B cell (primary cell): Measurements from ENCODE around the gene SMNDC1. TPM values are rescaled to one million over a fixed set of nuclear protein-coding genes. Genes with fewer than 3 reads are reported as not detected.

Experiments used
- ATAC-seq: fragments of 200-7000 bp; cut with Tn5 transposase; one replicate; pipeline ENCODE4 v1.10.0; 2021; ENCODE audit warnings: low read depth, mild to moderate bottlenecking, moderate number of reproducible peaks, moderate library complexity
- CTCF ChIA-PET: fragments of 350-600 bp; sonication (Branson Sonifier 250); formaldehyde crosslinking; loops from one replicate; lab custom pipeline; 2021; ENCODE audit warnings: antibody characterized with exemption, inconsistent platforms; lab: Charles Lee
- POLR2A ChIA-PET: fragments of 350-600 bp; sonication (Branson Sonifier 250); formaldehyde crosslinking; loops from one replicate; lab custom pipeline; 2021; ENCODE audit warnings: antibody characterized with exemption; lab: Charles Lee
- DNase-seq: peaks from one replicate; pipeline ENCODE4 v3.0.0; 2013
- H2AFZ ChIP-seq: 2 replicates; pipeline ENCODE4 v1.6.1; 2012; ENCODE audit warnings: mild to moderate bottlenecking, low read depth, low read length; ENCODE audit not compliant: insufficient read depth, poor library complexity, severe bottlenecking
- H3K27ac ChIP-seq, 2 donors: 1 replicate in 1 of 2; 2 replicates in 1 of 2; pipeline ENCODE4 v1.5.1; 2012 to 2013; ENCODE audit warnings: low read length in 2 of 2, mild to moderate bottlenecking in 2 of 2, moderate library complexity in 1 of 2
- H3K27me3 ChIP-seq, 4 experiments: fragments of 200-600 bp in 1 of 4; sonication (generic) in 1 of 4; replicated peaks in 1 of 4; 1 replicate in 2 of 4; 2 replicates in 2 of 4; pipeline versions ENCODE4 v1.6.1 to v1.7.0; 2013 to 2016; ENCODE audit warnings: low read length in 3 of 4, mild to moderate bottlenecking in 2 of 4, mixed read lengths in 1 of 4, moderate library complexity in 1 of 4; ENCODE audit not compliant: insufficient read depth in 4 of 4, control insufficient read depth in 3 of 4; ENCODE audit errors: control extremely low read depth in 1 of 4
- H3K36me3 ChIP-seq, 2 experiments: replicated peaks in 1 of 2; 1 replicate in 1 of 2; 2 replicates in 1 of 2; pipeline versions ENCODE4 v1.6.1 to v1.7.1; 2013; ENCODE audit warnings: low read length in 1 of 2; ENCODE audit not compliant: insufficient read depth in 2 of 2, control insufficient read depth in 1 of 2; ENCODE audit errors: control extremely low read depth in 1 of 2, extremely low read depth in 1 of 2
- H3K4me1 ChIP-seq, 2 donors: fragments of 200-600 bp in 1 of 2; sonication (generic) in 1 of 2; 1 replicate in 1 of 2; 2 replicates in 1 of 2; pipeline versions ENCODE4 v1.5.1 to v1.6.1; 2013 to 2017; ENCODE audit warnings: low read length in 2 of 2; ENCODE audit not compliant: control insufficient read depth in 2 of 2, insufficient read depth in 2 of 2
- H3K4me2 ChIP-seq: replicated peaks from 2 replicates; pipeline ENCODE3; 2012; ENCODE audit warnings: mild to moderate bottlenecking, low read depth, low read length; ENCODE audit not compliant: poor library complexity, severe bottlenecking
- H3K4me3 ChIP-seq, 5 experiments: fragments of 200-600 bp in 1 of 5; sonication (generic) in 1 of 5; 1 replicate in 3 of 5; 2 replicates in 2 of 5; pipeline versions ENCODE4 v1.5.1 to v1.7.0; 2011 to 2016; ENCODE audit warnings: low read length in 4 of 5, mild to moderate bottlenecking in 4 of 5, low read depth in 2 of 5, control low read depth in 1 of 5, moderate library complexity in 1 of 5; ENCODE audit not compliant: insufficient read depth in 1 of 5; ENCODE audit errors: control extremely low read depth in 1 of 5, extremely low read depth in 1 of 5
- H3K79me2 ChIP-seq: fragments of 200-600 bp; sonication (generic); one replicate; pipeline ENCODE4 v1.6.0; 2016; ENCODE audit warnings: low read length; ENCODE audit not compliant: control insufficient read depth, insufficient read depth
- H3K9ac ChIP-seq: fragments of 200-600 bp; sonication (generic); 2 replicates; pipeline ENCODE4 v1.6.1; 2017; ENCODE audit warnings: mild to moderate bottlenecking, low read length, moderate library complexity
- H3K9me3 ChIP-seq, 3 donors: one replicate each; pipeline versions ENCODE4 v1.6.1 to v1.7.1; 2013; ENCODE audit warnings: low read length in 2 of 3; ENCODE audit not compliant: control insufficient read depth in 2 of 3, insufficient read depth in 1 of 3; ENCODE audit errors: control extremely low read depth in 1 of 3
- H4K20me1 ChIP-seq: 2 replicates; pipeline ENCODE4 v1.6.0; 2012; ENCODE audit warnings: mild to moderate bottlenecking, low read length; ENCODE audit not compliant: insufficient read depth, control insufficient read depth, poor library complexity, severe bottlenecking
- H3K27ac Mint-ChIP-seq: one replicate; pipeline ENCODE4 v1.8.0; 2021; ENCODE audit warnings: mixed read lengths
- H3K27me3 Mint-ChIP-seq: one replicate; pipeline ENCODE4 v1.8.0; 2021; ENCODE audit warnings: mixed read lengths
- H3K4me1 Mint-ChIP-seq: one replicate; pipeline ENCODE4 v1.8.0; 2021; ENCODE audit warnings: mixed read lengths
- H3K4me3 Mint-ChIP-seq: one replicate; pipeline ENCODE4 v1.8.0; 2021; ENCODE audit warnings: mixed read lengths
- H3K9me3 Mint-ChIP-seq: one replicate; pipeline ENCODE4 v1.8.0; 2022; ENCODE audit warnings: mixed read lengths; ENCODE audit not compliant: insufficient read depth
- EZH2 ChIP-seq: IDR thresholded peaks from 2 replicates; pipeline ENCODE4 v1.6.1; 2012; ENCODE audit warnings: borderline replicate concordance, low read depth, mild to moderate bottlenecking, moderate library complexity, low read length; ENCODE audit not compliant: insufficient read depth, poor library complexity, severe bottlenecking
- WGBS: methylation state at CpG from one replicate; pipeline ENCODE4 v1.1.5; 2013; ENCODE audit warnings: missing lambda C conversion rate; ENCODE audit not compliant: insufficient coverage; 5-methylcytosine and 5-hydroxymethylcytosine counted together
- intact Hi-C: fragments of 100-400 bp; cut with micrococcal nuclease; formaldehyde crosslinking; loops from one replicate; pipeline ENCODE4 v1.10.0; 2022
- polyA plus RNA-seq: library from polyadenylated mRNA; depleted of rRNA; stranded (reverse); fragments of >200 nt; gene quantifications from 2 replicates; pipeline ENCODE4 v1.2.3, GENCODE V29; 2012
- total RNA-seq, 2 donors: library from RNA; stranded (reverse); fragments of 120-200 nt in 1 of 2; gene quantifications; 1 replicate in 1 of 2; 2 replicates in 1 of 2; pipeline versions ENCODE4 v1.2.3 to v1.2.4, GENCODE V29; 2013 to 2022
- TF ChIP-seq, protein P1 (sequence below): fragments of 200-600 bp; IDR thresholded peaks from one replicate; pipeline ENCODE4 v1.8.0; 2022; ENCODE audit warnings: antibody characterized with exemption, mild to moderate bottlenecking

SMNDC1 gene
- total and polyA plus RNA-seq, 2 donors (not counting 1 experiment from before 2014, with no cell fraction given): 12.1 to 36.0 TPM

DNA sequence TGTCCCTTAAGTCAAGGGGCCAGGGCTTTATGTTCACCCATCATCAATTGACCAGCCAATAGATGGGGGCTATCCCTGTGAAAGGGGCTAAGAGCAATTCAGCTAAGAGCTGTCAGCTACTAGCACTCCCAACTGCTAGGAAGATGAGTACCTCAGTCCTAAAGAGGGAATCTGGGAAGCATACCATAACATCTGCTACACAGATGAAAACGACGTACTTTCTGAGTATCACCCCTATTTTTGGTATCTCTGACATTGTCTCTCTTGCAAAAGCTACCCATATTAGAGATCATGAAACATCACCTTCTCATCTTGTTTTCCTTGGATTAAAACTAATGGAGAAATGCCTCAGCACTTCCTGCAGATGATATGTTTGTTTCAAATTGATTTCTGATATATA lies 7.5 kb upstream of the SMNDC1 start:
- Histone ChIP-seq H3K9ac (no peak overlapping the region), H3K27ac (no peak overlapping the region), H3K4me3 (no peak overlapping the region), H3K4me2 (no peak overlapping the region), H2AFZ (no peak overlapping the region), H3K27me3 (no peaks in the 10 kb centered on the region), H3K79me2 (no peaks in the 10 kb centered on the region), H3K9me3 (no peaks in the 10 kb centered on the region), H3K36me3 (no peaks in the 10 kb centered on the region), H3K4me1 (peaks cover 3% of the 10 kb centered on the region in 2 donors), H4K20me1 (no peaks in the 10 kb centered on the region)
- no peaks in the 10 kb centered on the region for H3K9me3 Mint-ChIP-seq
- ChIA-PET POLR2A (no interaction called here), CTCF (interaction anchor here (0.6 to 3.7 kb wide), 19 partner anchors 8 to 299 kb away, joined by 3 to 43 read pairs (median 4); no protein-coding TSS in a partner anchor)
- no peak overlapping the region for H3K4me3 Mint-ChIP-seq
- intact Hi-C loops: no loop called here
- no peak for DNase-seq
- no CpG with 5 or more reads among the region's 2 CpGs for WGBS
- no peak for TF ChIP-seq EZH2
- TF ChIP-seq, protein P1, sequence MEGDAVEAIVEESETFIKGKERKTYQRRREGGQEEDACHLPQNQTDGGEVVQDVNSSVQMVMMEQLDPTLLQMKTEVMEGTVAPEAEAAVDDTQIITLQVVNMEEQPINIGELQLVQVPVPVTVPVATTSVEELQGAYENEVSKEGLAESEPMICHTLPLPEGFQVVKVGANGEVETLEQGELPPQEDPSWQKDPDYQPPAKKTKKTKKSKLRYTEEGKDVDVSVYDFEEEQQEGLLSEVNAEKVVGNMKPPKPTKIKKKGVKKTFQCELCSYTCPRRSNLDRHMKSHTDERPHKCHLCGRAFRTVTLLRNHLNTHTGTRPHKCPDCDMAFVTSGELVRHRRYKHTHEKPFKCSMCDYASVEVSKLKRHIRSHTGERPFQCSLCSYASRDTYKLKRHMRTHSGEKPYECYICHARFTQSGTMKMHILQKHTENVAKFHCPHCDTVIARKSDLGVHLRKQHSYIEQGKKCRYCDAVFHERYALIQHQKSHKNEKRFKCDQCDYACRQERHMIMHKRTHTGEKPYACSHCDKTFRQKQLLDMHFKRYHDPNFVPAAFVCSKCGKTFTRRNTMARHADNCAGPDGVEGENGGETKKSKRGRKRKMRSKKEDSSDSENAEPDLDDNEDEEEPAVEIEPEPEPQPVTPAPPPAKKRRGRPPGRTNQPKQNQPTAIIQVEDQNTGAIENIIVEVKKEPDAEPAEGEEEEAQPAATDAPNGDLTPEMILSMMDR: no peak
- H3K27me3 Mint-ChIP-seq: peaks cover 4% of the 10 kb centered on the region
- no peak for ATAC-seq
- H3K4me1 Mint-ChIP-seq: peaks cover 8% of the 10 kb centered on the region
- H3K27ac Mint-ChIP-seq: no peak overlapping the region

DNA sequence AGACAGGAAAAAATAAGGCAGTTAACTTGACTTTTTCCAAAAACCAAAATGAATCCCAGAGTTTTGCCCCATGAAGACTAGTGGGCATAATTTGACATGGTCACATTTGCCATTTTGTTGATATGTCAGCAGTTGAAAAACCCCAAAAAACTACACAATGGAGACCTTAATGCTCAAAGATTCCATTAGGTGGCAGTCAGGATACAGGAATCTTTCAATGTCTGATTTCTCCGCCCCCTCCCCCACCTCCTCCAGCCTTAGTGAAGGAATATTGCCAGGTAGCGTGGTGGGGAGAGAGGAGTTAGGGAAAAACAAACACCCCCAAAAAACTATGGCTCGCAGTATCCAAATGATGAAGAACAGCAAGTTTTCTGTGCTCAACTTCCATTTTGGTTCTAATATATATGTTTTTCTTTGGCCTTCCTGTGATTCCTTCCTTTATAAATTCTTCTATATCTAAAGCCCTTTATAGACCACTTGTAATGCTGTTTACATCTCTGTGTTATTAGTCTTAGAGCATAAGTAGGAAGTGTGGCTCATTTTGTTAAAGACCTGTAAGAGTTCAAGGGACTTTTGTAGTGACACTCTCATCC lies 6.7 kb upstream of the SMNDC1 start:
- Histone ChIP-seq H3K79me2 (no peaks in the 10 kb centered on the region), H3K36me3 (no peaks in the 10 kb centered on the region), H3K4me1 (peaks cover 3% of the 10 kb centered on the region in 2 donors), H3K4me2 (no peak overlapping the region), H3K9ac (no peak overlapping the region), H3K4me3 (no peak overlapping the region), H2AFZ (no peak overlapping the region), H3K27me3 (no peaks in the 10 kb centered on the region), H3K9me3 (no peaks in the 10 kb centered on the region), H3K27ac (no peak overlapping the region), H4K20me1 (no peaks in the 10 kb centered on the region)
- Mint-ChIP-seq H3K4me3 (no peak overlapping the region), H3K4me1 (peaks cover 8% of the 10 kb centered on the region), H3K9me3 (no peaks in the 10 kb centered on the region), H3K27me3 (peaks cover 4% of the 10 kb centered on the region), H3K27ac (no peak overlapping the region)
- CTCF ChIA-PET: interaction anchor here (0.8 to 8.0 kb wide), 18 partner anchors 13 to 300 kb away, joined by 3 to 143 read pairs (median 4); no protein-coding TSS in a partner anchor
- TF ChIP-seq EZH2: no peak
- TF ChIP-seq, protein P1: peak; percentile 76
- WGBS: no CpG with 5 or more reads among the region's 3 CpGs
- peak; percentile 78 for ATAC-seq
- DNase-seq: peak; percentile 73
- POLR2A ChIA-PET: no interaction called here
- intact Hi-C loops: loop anchor here (1.0 kb wide), 5 partner anchors 44 to 289 kb away; partner anchors contain the start of gene SMC3
